Measurements from ENCODE around the gene CAPS. TPM values are rescaled to one million over a fixed set of nuclear protein-coding genes. Genes with fewer than 3 reads are reported as not detected.

Gene CAPS
- polyA plus RNA-seq, 2 of the 4 experiments (the other 2 are of a cell fraction), result 1.4 to 1.7 TPM

DNA sequence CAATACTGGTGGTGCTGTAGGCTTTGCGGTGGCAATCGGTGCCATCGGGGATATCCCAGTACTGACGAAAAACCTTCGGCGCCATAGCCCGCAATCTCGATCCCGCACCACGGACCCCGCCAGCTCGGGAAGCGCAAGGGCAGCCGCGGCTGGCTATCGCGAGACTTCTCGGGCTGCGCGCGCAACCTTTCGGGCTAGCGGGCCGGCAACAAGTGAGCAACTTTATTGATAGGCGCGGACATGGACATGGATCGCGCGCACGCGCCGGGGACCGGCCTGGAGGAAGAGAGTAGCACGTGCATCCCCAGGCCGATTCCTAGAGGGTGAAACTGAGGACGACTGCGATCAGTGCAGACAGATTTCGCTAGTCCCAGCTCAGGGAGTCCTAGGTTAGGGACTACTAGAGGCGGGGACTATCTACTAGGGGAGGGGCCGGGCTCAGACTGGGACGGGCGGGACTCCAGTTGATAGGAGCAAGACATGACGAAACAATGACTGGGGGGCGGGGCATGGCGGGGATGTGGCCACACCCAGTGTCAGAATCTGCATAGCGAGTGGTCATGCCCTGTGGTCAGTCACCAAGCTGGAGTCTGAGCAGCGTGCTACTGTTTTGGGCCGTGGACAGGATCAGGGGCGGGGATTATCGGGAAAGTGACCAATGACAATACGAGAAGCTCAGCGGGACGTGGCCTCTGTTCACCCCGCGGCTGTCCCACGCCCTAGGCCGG lies 10.3 kb upstream of the CAPS start, which contains the start of gene NDUFA11:
NDUFA11 (minus strand) TSS at position 167 of the 728 bp plus-strand sequence; CDS start at position 85, 82 bp downstream.
- Histone ChIP-seq H3K4me2 (peak within 1 kb of the TSS; percentile 73), H3K9me3 (no peaks in the 10 kb centered on the region), H3K4me3 (peak within 1 kb of the TSS; percentile 99), H3K27ac (peak within 1 kb of the TSS; percentile 95 to 98), H3K4me1 (peaks cover 5% of the 10 kb centered on the region; the same call in 1 of the 3 replicates)
- ATAC-seq (peak; percentile 81 to 83), FAIRE-seq (no peak), DNase-seq (ENCODE audit: low read depth in 1 of 2, low spot score in 1 of 2) (peak; percentile 83 to 94)
- ChIA-PET POLR2A (interaction anchor here (0.5 to 2.7 kb wide), 12 partner anchors 10 to 217 kb away, joined by 3 to 42 read pairs (median 3); partner anchors contain the start of genes DUS3L, NRTN and RPL36), CTCF (interaction anchor here (1.0 to 4.4 kb wide), 5 partner anchors 12 to 118 kb away, joined by 3 to 37 read pairs (median 4); no protein-coding TSS in a partner anchor)
- TF ChIP-seq, protein P1, sequence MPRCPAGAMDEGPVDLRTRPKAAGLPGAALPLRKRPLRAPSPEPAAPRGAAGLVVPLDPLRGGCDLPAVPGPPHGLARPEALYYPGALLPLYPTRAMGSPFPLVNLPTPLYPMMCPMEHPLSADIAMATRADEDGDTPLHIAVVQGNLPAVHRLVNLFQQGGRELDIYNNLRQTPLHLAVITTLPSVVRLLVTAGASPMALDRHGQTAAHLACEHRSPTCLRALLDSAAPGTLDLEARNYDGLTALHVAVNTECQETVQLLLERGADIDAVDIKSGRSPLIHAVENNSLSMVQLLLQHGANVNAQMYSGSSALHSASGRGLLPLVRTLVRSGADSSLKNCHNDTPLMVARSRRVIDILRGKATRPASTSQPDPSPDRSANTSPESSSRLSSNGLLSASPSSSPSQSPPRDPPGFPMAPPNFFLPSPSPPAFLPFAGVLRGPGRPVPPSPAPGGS (IDR thresholded peaks at IDR 0.05), result 0 out of 3 replicates have a peak, but pooled peaks have one; percentile 38
- TF ChIP-seq, protein P2, sequence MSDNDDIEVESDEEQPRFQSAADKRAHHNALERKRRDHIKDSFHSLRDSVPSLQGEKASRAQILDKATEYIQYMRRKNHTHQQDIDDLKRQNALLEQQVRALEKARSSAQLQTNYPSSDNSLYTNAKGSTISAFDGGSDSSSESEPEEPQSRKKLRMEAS (IDR thresholded peaks at IDR 0.05), result peak; percentile 96
- TF ChIP-seq, protein P3, sequence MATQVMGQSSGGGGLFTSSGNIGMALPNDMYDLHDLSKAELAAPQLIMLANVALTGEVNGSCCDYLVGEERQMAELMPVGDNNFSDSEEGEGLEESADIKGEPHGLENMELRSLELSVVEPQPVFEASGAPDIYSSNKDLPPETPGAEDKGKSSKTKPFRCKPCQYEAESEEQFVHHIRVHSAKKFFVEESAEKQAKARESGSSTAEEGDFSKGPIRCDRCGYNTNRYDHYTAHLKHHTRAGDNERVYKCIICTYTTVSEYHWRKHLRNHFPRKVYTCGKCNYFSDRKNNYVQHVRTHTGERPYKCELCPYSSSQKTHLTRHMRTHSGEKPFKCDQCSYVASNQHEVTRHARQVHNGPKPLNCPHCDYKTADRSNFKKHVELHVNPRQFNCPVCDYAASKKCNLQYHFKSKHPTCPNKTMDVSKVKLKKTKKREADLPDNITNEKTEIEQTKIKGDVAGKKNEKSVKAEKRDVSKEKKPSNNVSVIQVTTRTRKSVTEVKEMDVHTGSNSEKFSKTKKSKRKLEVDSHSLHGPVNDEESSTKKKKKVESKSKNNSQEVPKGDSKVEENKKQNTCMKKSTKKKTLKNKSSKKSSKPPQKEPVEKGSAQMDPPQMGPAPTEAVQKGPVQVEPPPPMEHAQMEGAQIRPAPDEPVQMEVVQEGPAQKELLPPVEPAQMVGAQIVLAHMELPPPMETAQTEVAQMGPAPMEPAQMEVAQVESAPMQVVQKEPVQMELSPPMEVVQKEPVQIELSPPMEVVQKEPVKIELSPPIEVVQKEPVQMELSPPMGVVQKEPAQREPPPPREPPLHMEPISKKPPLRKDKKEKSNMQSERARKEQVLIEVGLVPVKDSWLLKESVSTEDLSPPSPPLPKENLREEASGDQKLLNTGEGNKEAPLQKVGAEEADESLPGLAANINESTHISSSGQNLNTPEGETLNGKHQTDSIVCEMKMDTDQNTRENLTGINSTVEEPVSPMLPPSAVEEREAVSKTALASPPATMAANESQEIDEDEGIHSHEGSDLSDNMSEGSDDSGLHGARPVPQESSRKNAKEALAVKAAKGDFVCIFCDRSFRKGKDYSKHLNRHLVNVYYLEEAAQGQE (IDR thresholded peaks at IDR 0.05), result peak; percentile 87
- peak; percentile 94 for TF ChIP-seq MYC (IDR thresholded peaks at IDR 0.05; ENCODE audit: borderline replicate concordance, low read length)
- TF ChIP-seq POLR2A (IDR thresholded peaks at IDR 0.05; ENCODE audit: low read length), result peak; percentile 66; the same call in 1 of the 2 replicates
- TF ChIP-seq, protein P4, sequence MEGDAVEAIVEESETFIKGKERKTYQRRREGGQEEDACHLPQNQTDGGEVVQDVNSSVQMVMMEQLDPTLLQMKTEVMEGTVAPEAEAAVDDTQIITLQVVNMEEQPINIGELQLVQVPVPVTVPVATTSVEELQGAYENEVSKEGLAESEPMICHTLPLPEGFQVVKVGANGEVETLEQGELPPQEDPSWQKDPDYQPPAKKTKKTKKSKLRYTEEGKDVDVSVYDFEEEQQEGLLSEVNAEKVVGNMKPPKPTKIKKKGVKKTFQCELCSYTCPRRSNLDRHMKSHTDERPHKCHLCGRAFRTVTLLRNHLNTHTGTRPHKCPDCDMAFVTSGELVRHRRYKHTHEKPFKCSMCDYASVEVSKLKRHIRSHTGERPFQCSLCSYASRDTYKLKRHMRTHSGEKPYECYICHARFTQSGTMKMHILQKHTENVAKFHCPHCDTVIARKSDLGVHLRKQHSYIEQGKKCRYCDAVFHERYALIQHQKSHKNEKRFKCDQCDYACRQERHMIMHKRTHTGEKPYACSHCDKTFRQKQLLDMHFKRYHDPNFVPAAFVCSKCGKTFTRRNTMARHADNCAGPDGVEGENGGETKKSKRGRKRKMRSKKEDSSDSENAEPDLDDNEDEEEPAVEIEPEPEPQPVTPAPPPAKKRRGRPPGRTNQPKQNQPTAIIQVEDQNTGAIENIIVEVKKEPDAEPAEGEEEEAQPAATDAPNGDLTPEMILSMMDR (IDR thresholded peaks at IDR 0.05), result no peak
- TF ChIP-seq PHF8 (IDR thresholded peaks at IDR 0.05; ENCODE audit: borderline replicate concordance, low read depth), result peak; percentile 88; the same call in 1 of the 2 replicates
- no peak for TF ChIP-seq MAFK (IDR thresholded peaks at IDR 0.05; ENCODE audit: partially characterized antibody)
- TF ChIP-seq FOSB (CRISPR knock-in tag; IDR thresholded peaks at IDR 0.05), result no peak
- no peak for TF ChIP-seq JUNB (IDR thresholded peaks at IDR 0.05)
- peak; percentile 95 for TF ChIP-seq CHD2 (IDR thresholded peaks at IDR 0.05; ENCODE audit: low read length, partially characterized antibody)
- TF ChIP-seq, protein P5, sequence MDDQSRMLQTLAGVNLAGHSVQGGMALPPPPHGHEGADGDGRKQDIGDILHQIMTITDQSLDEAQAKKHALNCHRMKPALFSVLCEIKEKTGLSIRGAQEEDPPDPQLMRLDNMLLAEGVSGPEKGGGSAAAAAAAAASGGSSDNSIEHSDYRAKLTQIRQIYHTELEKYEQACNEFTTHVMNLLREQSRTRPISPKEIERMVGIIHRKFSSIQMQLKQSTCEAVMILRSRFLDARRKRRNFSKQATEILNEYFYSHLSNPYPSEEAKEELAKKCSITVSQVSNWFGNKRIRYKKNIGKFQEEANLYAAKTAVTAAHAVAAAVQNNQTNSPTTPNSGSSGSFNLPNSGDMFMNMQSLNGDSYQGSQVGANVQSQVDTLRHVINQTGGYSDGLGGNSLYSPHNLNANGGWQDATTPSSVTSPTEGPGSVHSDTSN (IDR thresholded peaks at IDR 0.05), result 0 out of 2 replicates have a peak, but pooled peaks have one; percentile 29
- TF ChIP-seq ZNF302 (CRISPR knock-in tag; IDR thresholded peaks at IDR 0.05), result no peak
- TF ChIP-seq CEBPB (IDR thresholded peaks at IDR 0.05), result peak in 1 of 2 experiments; percentile 23; a peak in 1 of 4 replicates
- TF ChIP-seq, protein P6, sequence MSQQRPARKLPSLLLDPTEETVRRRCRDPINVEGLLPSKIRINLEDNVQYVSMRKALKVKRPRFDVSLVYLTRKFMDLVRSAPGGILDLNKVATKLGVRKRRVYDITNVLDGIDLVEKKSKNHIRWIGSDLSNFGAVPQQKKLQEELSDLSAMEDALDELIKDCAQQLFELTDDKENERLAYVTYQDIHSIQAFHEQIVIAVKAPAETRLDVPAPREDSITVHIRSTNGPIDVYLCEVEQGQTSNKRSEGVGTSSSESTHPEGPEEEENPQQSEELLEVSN (IDR thresholded peaks at IDR 0.05; ENCODE audit: borderline replicate concordance, low read depth), result 0 out of 2 replicates have a peak, but pooled peaks have one; percentile 67
- TF ChIP-seq BHLHE40 (IDR thresholded peaks at IDR 0.05; ENCODE audit: low read depth, low read length), result peak; percentile 81
- peak; percentile 59; the same call in 1 of the 2 replicates for TF ChIP-seq GATA3 (IDR thresholded peaks at IDR 0.05; ENCODE audit: borderline replicate concordance)
- 0 out of 2 replicates have a peak, but pooled peaks have one; percentile 45 for TF ChIP-seq KDM5A (IDR thresholded peaks at IDR 0.05)
- peak in 1 of 2 experiments; percentile 73; a peak in 2 of 5 replicates for TF ChIP-seq JUN (IDR thresholded peaks at IDR 0.05)
- no peak for TF ChIP-seq POLR2AphosphoS2 (conservative IDR thresholded peaks at IDR 0.05; ENCODE audit: low read length)
- no peak for TF ChIP-seq CBX2 (IDR thresholded peaks at IDR 0.05; ENCODE audit: borderline replicate concordance, low read depth)
- WGBS (ENCODE audit: missing lambda C conversion rate), result 3% methylated on average over 33 of the region's 57 CpGs
